Left lobe of liver (tissue), 2 donors: ENCODE measurements around the gene NF1. TPM values are rescaled to one million over a fixed set of nuclear protein-coding genes. Genes with fewer than 3 reads are reported as not detected.
A peak's percentile ranks its signal among the peaks of the same experiment; 100 is the strongest.
"Not testable (repeated sequence)": the region's sequence is repeated elsewhere in the genome, so short reads cannot be mapped to it uniquely, and the experiment has no call there.

Experiments used
- ATAC-seq: fragments of 200-7000 bp; cut with Tn5 transposase; one replicate; pipeline ENCODE4 v1.9.1; 2020; ENCODE audit warnings: mild to moderate bottlenecking, moderate library complexity
- DNase-seq: peaks from one replicate; pipeline ENCODE4 v3.0.0-alpha.2; 2020; ENCODE audit warnings: low spot score
- total RNA-seq: library from RNA; stranded (reverse); gene quantifications from one replicate; pipeline ENCODE4 v1.2.1, GENCODE V29; 2021
- donor health status: DM: no; HTN: no; CAD: no; lungs with moderate emphysema.
- donor health status: DM: no; HTN: yes; CAD: no.

NF1 gene
- total RNA-seq, 1 donor from 2014 or later, result 20.4 TPM

GRCh38 chr17:31291820-31292219, 197.0 kb downstream of the NF1 start:
- DNase-seq (no peak), ATAC-seq (no peak)

DNA sequence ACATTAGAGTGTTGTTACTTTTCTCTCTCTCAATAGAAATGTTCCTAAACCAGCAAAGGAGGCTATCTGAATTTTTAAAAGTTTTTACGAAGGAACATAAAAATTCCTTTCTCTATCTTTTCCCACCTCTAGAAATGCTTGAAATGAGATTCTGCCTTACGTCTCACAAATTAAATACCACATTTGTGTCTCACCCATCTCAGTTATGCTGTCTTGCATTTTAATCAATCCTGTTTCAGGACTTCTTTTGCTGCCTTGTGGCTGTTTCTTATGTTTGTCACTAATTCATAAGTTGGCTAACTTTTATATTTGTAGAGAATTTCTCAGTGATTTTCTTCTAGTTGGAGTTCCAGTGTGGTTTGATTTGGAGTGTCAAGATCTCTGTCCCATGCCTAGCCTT, 198.8 kb downstream of the NF1 start:
- ATAC-seq, result no peak

GRCh38 chr17:31294231-31294630, 199.5 kb downstream of the NF1 start:
- DNase-seq (no peak), ATAC-seq (no peak)

More for the DNA sequence above, 198.8 kb downstream of the NF1 start:
- DNase-seq, result no peak

- no peak for ATAC-seq
- DNase-seq, result no peak
Measured at GRCh38 chr17:31294820-31295488, 200.2 kb downstream of the NF1 start.

- DNase-seq (no peak), ATAC-seq (no peak)
Measured at GRCh38 chr17:31295489-31295871, 200.7 kb downstream of the NF1 start.

DNA sequence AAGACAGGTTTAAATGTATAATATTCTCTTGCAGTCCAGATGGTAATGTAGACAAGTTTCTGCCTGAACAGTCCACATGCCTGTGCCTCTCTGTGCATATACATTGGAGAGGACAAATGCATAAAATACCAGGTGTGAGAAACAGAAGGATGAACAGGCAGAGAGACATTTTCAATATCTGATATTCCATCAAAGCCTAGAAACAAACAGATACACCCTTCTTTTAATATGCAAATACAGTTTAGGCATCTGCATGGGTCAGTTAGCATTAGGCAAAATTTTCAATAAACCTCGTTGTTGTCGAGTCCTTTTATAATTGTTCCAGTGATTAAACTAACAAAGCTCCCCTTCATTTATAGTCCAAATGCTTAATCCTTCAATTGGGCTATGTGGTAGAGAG, 201.4 kb downstream of the NF1 start:
- ATAC-seq (no peak), DNase-seq (no peak)

DNA sequence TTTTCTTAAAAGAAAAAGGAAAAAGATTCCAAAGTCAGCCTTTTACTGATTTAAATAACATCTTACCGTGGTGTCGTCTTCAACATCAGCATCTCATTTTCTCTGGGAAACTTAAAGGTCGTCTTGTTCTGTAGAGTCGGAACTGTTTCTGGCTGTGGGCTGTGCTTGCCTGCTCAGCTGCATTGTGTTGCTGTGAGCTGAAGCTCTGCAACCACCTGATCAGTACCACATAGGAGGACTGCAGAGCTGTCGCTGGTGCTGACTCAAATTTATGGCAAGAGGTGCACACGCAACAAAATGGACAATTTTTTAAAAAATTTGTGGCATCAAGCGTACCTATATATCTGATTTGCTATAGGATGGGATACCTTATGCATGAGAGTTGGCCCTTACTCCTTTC, 202.3 kb downstream of the NF1 start, which contains the start of gene OMG:
Gene OMG (minus strand): TSS at position 150 of the 400 bp plus-strand sequence. CDS start 908 bp downstream, outside the sequence.
- DNase-seq, result no peak
- ATAC-seq, result no peak

- no peak for ATAC-seq
- DNase-seq, result no peak
Measured at GRCh38 chr17:31299624-31300023, 204.8 kb downstream of the NF1 start.

- no peak for ATAC-seq
Measured at GRCh38 chr17:31307640-31308039, 212.9 kb downstream of the NF1 start.

DNA sequence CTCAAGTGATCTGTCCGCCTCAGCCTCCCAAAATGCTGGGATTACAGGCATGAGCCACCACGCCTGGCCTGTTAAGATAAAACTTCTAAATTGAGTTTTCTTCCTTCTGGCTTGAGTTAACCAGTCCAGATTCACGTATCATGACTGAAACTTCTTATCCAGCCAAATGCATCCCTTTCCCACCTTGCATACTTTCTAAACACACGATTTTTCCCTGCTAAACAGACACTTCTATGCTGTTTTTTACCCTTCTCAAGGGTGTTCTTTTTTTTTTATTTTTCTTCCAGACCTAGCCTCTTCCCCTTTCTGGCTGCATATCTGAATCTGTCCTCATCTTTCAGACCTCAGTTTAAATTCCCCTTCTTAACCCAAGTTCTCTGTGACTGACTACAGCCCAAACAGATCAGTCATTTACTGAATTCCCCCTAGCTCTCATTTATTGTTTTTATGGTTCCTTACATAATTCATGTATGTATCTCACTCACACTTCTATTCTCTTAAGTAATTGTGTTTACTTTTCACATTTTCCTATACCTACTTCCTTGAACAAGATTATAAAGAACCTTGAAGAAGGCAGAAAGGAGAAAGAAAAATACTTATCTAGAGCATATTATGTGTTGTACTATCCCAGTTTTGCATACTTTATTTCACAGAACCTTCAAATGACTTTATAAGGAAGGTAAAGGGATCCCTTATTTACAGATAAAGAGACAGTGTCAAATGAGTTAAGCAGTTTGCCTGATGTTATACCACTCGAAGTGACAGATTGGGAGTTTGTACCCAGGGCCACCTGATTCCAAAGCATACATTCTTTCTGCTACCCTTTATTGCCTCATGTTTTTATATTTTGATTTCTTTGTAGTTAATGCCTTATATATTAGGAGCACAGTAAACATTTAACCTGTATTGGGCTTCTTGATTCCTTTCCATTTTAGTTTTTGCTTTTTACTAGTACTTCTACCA, 213.9 kb downstream of the NF1 start:
- DNase-seq (no peak), ATAC-seq (no peak)

More at GRCh38 chr17:31307640-31308039, 212.9 kb downstream of the NF1 start:
- DNase-seq, result no peak

- ATAC-seq (no peak), DNase-seq (no peak)
Measured at GRCh38 chr17:31309556-31309955, 214.8 kb downstream of the NF1 start.

- no peak for ATAC-seq
Measured at GRCh38 chr17:31310260-31310659, 215.5 kb downstream of the NF1 start.

GRCh38 chr17:31310886-31311285, 216.1 kb downstream of the NF1 start:
- no peak for ATAC-seq
- no peak for DNase-seq

More at GRCh38 chr17:31310260-31310659, 215.5 kb downstream of the NF1 start:
- DNase-seq, result no peak

DNA sequence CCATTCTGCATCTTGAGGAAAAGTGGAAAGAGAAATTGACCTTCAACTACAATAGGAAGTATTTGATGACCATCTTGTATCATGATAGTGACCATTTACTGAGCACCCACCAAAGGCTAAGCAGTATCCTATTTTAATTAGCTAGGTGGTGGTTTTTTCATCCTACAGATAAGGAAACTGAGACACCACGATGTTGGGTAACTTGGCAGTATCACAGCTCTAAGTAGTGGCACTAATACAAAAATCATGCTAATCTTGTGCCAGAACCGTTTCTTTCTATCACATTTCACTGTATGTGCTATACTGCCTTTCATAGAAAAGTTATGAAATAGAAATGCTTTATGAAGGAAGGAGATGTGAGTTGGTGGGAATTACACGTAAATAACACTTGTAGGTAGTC, 216.7 kb downstream of the NF1 start:
- no peak for ATAC-seq

DNA sequence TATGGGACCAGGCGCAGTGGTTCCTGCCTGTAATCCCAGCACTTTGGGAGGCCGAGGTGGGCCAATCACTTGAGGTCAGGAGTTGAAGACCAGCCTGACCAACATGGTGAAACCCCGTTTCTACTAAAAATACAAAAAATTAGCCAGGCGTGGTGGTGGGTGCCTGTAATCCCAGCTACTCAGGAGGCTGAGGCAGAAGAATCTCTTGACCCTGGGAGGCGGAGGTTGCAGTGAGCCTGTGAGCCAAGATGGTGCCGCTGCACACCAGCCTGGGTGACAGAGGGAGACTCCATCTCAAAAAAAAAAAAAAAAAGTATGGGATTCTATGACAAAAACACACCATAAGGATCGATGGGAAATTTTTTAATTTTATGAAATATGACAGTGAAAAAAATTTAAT, 217.4 kb downstream of the NF1 start:
- not testable (repeated sequence) for ATAC-seq, DNase-seq

More for the DNA sequence above, 216.7 kb downstream of the NF1 start:
- no peak for DNase-seq

GRCh38 chr17:31313982-31314781, 219.4 kb downstream of the NF1 start, which contains the start of gene EVI2B:
Gene EVI2B (minus strand): TSS chr17:31314054. CDS start chr17:31305609, 8,445 bp downstream.
- DNase-seq (no peak), ATAC-seq (no peak)

DNA sequence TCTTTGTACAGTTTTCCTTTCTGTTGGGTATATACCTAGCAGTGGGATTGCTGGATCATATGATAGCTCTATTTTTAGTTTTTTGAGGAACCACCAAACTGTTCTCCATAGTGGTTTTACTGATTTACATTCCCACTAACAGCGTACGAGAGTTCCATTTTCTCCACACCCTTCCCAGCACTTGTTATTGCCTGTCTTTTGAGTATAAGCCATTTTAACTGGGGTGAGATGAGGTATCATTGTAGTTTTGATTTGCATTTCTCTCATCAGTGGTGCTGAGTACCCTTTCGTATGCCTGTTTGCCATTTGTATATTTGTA, 220.0 kb downstream of the NF1 start:
- DNase-seq (no peak), ATAC-seq (no peak)

- ATAC-seq (peak; percentile 31), DNase-seq (no peak)
Measured at GRCh38 chr17:31318298-31318801, 223.6 kb downstream of the NF1 start.

GRCh38 chr17:31318851-31319661, 224.3 kb downstream of the NF1 start:
- no peak for DNase-seq
- no peak for ATAC-seq

DNA sequence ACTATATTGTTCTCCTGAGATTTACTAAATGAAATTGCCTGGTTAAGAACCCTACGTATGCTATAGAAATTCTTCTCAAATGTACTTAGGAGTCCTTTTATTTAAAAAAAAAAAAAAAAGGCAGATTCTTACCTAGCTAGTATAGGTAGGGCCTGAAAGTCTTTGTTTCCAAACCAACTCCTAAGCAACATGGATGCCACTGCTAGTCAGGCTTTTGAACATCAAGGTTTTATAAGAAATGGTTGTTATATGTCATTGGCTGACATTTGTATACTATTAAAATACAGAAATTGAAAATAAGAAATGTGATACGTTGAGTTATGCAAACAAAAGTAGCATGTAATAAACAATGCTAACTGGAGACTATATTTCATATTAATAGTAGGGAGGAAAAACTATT, 225.5 kb downstream of the NF1 start:
- no peak for ATAC-seq
- DNase-seq, result no peak
